ENCODE data around the gene NFASC.

GRCh38 chr1:205062319-205062718, 191.7 kb downstream of the NFASC start:
- TF ChIP-seq CTCF (IDR thresholded peaks at IDR 0.05; ENCODE audit: insufficient read depth, low read depth, low read length) (no peak), EZH2 (IDR thresholded peaks at IDR 0.05; ENCODE audit: insufficient read depth, low read length) (no peak)

Measured in astrocyte (in vitro differentiated cells and primary cell).